HepG2 (cell line): ENCODE data around the gene EPN2.

Source experiments
- CBX1 ChIP-seq: IDR thresholded peaks from one replicate; pipeline ENCODE4 v1.6.1; 2016; ENCODE audit warnings: antibody characterized with exemption, low read depth
- CHCHD3 ChIP-seq: sonication (generic); formaldehyde crosslinking; IDR thresholded peaks from 2 replicates; pipeline ENCODE4 v1.8.0; 2022; ENCODE audit warnings: mild to moderate bottlenecking, missing genetic modification reagents, moderate library complexity
- JUNB ChIP-seq: sonication (generic); formaldehyde crosslinking; IDR thresholded peaks from 2 replicates; pipeline ENCODE4 v1.8.0; 2022; ENCODE audit warnings: missing genetic modification reagents, mild to moderate bottlenecking, borderline replicate concordance
- NFIC ChIP-seq: IDR thresholded peaks from 2 replicates; pipeline ENCODE4 v1.6.1; 2012; ENCODE audit warnings: mild to moderate bottlenecking, low read length, inconsistent platforms
- POLR2A ChIP-seq, 2 experiments: IDR thresholded peaks; 2 replicates each; pipeline ENCODE4 v1.6.1; 2011; ENCODE audit warnings: low read depth in 2 of 2, low read length in 2 of 2, mild to moderate bottlenecking in 1 of 2, moderate library complexity in 1 of 2; ENCODE audit not compliant: insufficient read depth in 1 of 2
- TARDBP ChIP-seq: sonication (generic); formaldehyde crosslinking; IDR thresholded peaks from 2 replicates; pipeline ENCODE4 v1.8.0; 2022; ENCODE audit warnings: mild to moderate bottlenecking, missing genetic modification reagents
- ZC3H13 ChIP-seq: sonication (generic); formaldehyde crosslinking; IDR thresholded peaks from 2 replicates; pipeline ENCODE4 v1.8.1; 2023; ENCODE audit warnings: mild to moderate bottlenecking, missing genetic modification reagents, moderate library complexity
- TF ChIP-seq, protein P1 (sequence below): sonication (generic); formaldehyde crosslinking; IDR thresholded peaks from 2 replicates; pipeline ENCODE4 v1.4.0; 2020; ENCODE audit warnings: missing genetic modification reagents, borderline replicate concordance
- TF ChIP-seq, protein P2 (sequence below): sonication (generic); formaldehyde crosslinking; IDR thresholded peaks from 2 replicates; pipeline ENCODE4 v1.4.0; 2020; ENCODE audit warnings: mild to moderate bottlenecking, low read depth, missing genetic modification reagents

DNA sequence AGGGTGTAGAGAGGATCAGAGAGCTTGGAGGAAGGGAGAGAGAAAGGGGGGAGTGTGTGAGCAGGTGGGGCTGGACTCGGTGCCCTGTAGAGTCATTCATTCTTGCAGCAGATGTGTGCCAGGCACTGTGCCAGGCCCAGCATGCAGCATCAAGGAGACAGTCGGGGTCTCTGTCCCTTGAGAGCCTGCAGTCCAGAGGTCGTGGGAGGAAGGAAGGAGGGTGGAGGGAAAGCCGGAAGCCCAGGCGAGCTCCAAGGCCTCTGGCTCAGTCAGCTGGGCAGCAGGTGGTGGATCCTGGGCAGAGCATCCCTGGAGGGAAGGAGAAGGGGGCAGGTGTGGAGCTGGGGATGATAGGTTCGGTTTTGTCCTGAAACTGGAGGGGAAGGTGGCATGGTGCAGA is 27.5 kb downstream of the EPN2 start:
- TF ChIP-seq CBX1 (no peak), ZC3H13 (CRISPR knock-in tag) (no peak), NFIC (no peak), TARDBP (no peak), CHCHD3 (CRISPR knock-in tag) (no peak), JUNB (CRISPR knock-in tag) (no peak), POLR2A (IDR thresholded peaks at IDR 0.05; ENCODE audit: insufficient read depth in 1 of 2, low read depth in 2 of 2, low read length in 2 of 2) (no peak)
- TF ChIP-seq, protein P1, sequence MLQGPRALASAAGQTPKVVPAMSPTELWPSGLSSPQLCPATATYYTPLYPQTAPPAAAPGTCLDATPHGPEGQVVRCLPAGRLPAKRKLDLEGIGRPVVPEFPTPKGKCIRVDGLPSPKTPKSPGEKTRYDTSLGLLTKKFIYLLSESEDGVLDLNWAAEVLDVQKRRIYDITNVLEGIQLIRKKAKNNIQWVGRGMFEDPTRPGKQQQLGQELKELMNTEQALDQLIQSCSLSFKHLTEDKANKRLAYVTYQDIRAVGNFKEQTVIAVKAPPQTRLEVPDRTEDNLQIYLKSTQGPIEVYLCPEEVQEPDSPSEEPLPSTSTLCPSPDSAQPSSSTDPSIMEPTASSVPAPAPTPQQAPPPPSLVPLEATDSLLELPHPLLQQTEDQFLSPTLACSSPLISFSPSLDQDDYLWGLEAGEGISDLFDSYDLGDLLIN (CRISPR knock-in tag), result no peak
- TF ChIP-seq, protein P2, sequence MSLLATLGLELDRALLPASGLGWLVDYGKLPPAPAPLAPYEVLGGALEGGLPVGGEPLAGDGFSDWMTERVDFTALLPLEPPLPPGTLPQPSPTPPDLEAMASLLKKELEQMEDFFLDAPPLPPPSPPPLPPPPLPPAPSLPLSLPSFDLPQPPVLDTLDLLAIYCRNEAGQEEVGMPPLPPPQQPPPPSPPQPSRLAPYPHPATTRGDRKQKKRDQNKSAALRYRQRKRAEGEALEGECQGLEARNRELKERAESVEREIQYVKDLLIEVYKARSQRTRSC, result no peak
